Ascending aorta (tissue), 2 donors: ENCODE data around the gene HDAC9. TPM values are rescaled to one million over a fixed set of nuclear protein-coding genes. Genes with fewer than 3 reads are reported as not detected.
A peak's percentile ranks its signal among the peaks of the same experiment; 100 is the strongest.

Experiments used
- DNase-seq, 2 donors: peaks; one replicate each; pipeline ENCODE4 v3.0.0-alpha.2; 2019; ENCODE audit warnings: low spot score in 2 of 2
- H3K27ac ChIP-seq, 2 donors: fragments of 200-600 bp; sonication (generic); one replicate each; pipeline ENCODE4 v1.5.1; 2016 to 2017; ENCODE audit warnings: mild to moderate bottlenecking in 1 of 2
- H3K27me3 ChIP-seq: fragments of 200-600 bp; sonication (generic); one replicate; pipeline ENCODE4 v1.5.1; 2017
- H3K36me3 ChIP-seq, 2 donors: fragments of 200-600 bp; sonication (generic); one replicate each; pipeline ENCODE4 v1.5.1; 2016
- H3K4me1 ChIP-seq, 2 donors: fragments of 200-600 bp; sonication (generic); one replicate each; pipeline ENCODE4 v1.5.1; 2016 to 2017; ENCODE audit warnings: mild to moderate bottlenecking in 1 of 2
- H3K4me3 ChIP-seq, 2 donors: fragments of 200-600 bp; sonication (generic); one replicate each; pipeline ENCODE4 v1.5.1; 2016 to 2017; ENCODE audit warnings: mild to moderate bottlenecking in 1 of 2
- H3K9me3 ChIP-seq, 2 donors: fragments of 200-600 bp; sonication (generic); one replicate each; pipeline ENCODE4 v1.5.1; 2016
- intact Hi-C: fragments of 100-400 bp; cut with DNase I; formaldehyde crosslinking; loops from one replicate; pipeline ENCODE4 v1.15.1; 2023
- total RNA-seq: library from RNA; depleted of rRNA; stranded (reverse); fragments of >200 nt; gene quantifications from one replicate; pipeline ENCODE4 v1.1.0, GENCODE V29; 2016
- TF ChIP-seq, protein P1 (sequence below), 3 experiments: fragments of 200-600 bp in 2 of 3; fragments of 450-650 bp in 1 of 3; sonication (generic) in 2 of 3; IDR thresholded peaks; one replicate each; pipeline ENCODE4 v1.5.1; 2016 to 2019; ENCODE audit warnings: antibody characterized with exemption in 3 of 3, mild to moderate bottlenecking in 1 of 3, moderate library complexity in 1 of 3

The HDAC9 gene
- total RNA-seq, 1 donor from 2014 or later: 33.4 TPM

DNA sequence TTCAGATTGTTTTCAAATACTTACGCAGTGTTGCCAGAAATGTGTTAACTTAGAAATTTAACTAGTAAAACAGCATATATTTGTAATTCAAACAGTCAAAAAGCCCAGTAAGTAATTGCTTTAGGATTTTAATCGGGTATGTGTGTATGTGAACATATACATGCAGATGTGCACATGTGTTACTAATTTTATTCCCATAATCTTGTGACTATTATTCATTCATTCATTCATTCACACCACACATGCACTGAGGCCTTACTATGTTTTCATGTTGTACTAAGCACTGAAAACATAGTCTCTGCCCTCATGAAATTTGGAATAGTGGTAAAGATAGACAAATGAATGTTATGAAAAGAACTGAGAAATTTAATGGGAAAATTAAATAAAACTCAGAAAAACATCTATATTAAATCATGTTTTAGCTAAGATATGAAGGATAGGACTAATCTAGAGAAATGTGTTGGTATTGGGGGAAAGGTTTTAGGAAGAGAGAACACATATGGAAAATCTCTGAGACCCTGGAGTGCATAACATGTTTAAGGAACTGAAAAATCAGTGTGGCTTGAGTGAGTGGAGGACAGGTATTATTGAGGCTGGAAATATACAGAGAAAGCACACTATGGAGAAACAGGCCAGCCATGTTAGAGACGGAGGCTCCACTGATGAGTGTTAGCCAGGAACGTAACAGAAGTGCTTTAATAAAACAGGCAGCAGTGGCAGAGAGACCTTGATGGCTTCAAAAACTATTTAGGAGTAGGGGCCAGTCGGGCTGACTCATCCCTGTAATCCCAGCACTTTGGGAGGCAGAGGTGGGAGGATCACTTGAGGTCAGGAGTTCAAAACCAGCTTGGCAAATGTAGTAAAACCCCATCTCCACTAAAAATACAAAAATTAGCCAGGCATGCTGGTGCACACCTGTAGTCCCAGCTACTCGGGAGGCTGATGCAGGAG lies 80.3 kb downstream of the HDAC9 start:
- Histone ChIP-seq H3K27ac (no peak overlapping the region), H3K4me1 (peaks cover 0 to 20% of the 10 kb centered on the region in 2 donors), H3K9me3 (no peaks in the 10 kb centered on the region), H3K36me3 (peaks cover 0 to 5% of the 10 kb centered on the region in 2 donors), H3K4me3 (no peak overlapping the region), H3K27me3 (no peaks in the 10 kb centered on the region)
- TF ChIP-seq, protein P1, sequence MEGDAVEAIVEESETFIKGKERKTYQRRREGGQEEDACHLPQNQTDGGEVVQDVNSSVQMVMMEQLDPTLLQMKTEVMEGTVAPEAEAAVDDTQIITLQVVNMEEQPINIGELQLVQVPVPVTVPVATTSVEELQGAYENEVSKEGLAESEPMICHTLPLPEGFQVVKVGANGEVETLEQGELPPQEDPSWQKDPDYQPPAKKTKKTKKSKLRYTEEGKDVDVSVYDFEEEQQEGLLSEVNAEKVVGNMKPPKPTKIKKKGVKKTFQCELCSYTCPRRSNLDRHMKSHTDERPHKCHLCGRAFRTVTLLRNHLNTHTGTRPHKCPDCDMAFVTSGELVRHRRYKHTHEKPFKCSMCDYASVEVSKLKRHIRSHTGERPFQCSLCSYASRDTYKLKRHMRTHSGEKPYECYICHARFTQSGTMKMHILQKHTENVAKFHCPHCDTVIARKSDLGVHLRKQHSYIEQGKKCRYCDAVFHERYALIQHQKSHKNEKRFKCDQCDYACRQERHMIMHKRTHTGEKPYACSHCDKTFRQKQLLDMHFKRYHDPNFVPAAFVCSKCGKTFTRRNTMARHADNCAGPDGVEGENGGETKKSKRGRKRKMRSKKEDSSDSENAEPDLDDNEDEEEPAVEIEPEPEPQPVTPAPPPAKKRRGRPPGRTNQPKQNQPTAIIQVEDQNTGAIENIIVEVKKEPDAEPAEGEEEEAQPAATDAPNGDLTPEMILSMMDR (IDR thresholded peaks at IDR 0.05): no peak
- DNase-seq: no peak
- intact Hi-C loops: loop anchor here (10.0 kb wide), 1 partner anchor 539 kb away; the partner anchor contains the start of gene TWIST1

- intact Hi-C loops: loop anchor here (10.0 kb wide), 1 partner anchor 538 kb away; the partner anchor contains the start of gene TWIST1
- no peak overlapping the region for H3K4me3 ChIP-seq
- H3K9me3 ChIP-seq: no peaks in the 10 kb centered on the region
- TF ChIP-seq, protein P1 (IDR thresholded peaks at IDR 0.05): no peak
- H3K27me3 ChIP-seq: no peaks in the 10 kb centered on the region
- H3K4me1 ChIP-seq: peaks cover 0 to 18% of the 10 kb centered on the region in 2 donors
- no peak for DNase-seq
- peak overlapping the region; percentile 50 to 56 for H3K27ac ChIP-seq
- peaks cover 0 to 5% of the 10 kb centered on the region in 2 donors for H3K36me3 ChIP-seq
These were observed 81.7 kb downstream of the HDAC9 start for GRCh38 chr7:18577096-18577771.

DNA sequence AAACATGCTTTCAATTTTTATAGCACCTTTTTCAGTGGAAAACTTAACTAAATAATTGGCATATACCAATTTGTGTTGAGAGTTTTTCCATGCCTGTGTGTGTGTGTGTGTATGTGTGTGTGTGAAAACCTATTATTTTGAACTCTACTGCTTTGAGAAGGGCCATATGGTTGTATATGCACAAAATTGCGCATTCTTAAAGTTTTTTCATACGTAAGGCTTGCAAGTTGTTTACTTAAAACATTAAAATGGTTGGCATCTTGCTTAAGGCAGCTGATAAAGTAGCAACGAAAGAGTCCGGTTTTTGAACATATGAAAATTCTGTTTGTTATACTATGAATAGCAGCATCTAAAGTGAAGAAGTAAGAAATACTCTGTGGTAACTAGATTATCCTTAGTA lies 84.1 kb downstream of the HDAC9 start:
- Histone ChIP-seq H3K27ac (no peak overlapping the region), H3K4me1 (peaks cover 0 to 11% of the 10 kb centered on the region in 2 donors), H3K27me3 (no peaks in the 10 kb centered on the region), H3K9me3 (no peaks in the 10 kb centered on the region), H3K36me3 (peaks cover 0 to under 1% of the 10 kb centered on the region in 2 donors), H3K4me3 (no peak overlapping the region)
- TF ChIP-seq, protein P1 (IDR thresholded peaks at IDR 0.05): no peak
- intact Hi-C loops: loop anchor here (10.0 kb wide), 1 partner anchor 535 kb away; the partner anchor contains the start of gene TWIST1
- DNase-seq: no peak

DNA sequence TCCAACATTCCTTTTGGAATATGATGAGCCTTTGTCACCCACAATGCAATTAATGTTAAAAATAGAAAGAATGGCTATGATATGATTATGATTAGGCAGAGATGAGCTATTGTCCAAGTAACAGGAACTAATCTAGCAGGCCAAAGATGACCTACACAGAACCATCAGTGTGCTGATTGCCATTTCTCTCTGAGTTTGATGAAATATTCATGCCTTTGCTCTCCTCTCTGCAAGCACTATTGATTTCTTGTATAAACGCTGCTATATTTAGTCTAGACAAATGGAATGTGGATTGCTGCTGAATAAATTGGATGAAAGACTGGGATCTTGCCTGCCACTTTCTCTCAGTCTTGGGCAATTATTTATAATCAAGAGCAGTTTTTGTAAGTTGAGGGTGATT lies 85.4 kb downstream of the HDAC9 start:
- Histone ChIP-seq H3K27ac (no peak overlapping the region), H3K9me3 (no peaks in the 10 kb centered on the region), H3K27me3 (no peaks in the 10 kb centered on the region), H3K4me1 (peaks cover 0 to 9% of the 10 kb centered on the region in 2 donors), H3K36me3 (no peaks in the 10 kb centered on the region), H3K4me3 (no peak overlapping the region)
- TF ChIP-seq, protein P1 (IDR thresholded peaks at IDR 0.05): no peak
- intact Hi-C loops: no loop called here
- DNase-seq: no peak

DNA sequence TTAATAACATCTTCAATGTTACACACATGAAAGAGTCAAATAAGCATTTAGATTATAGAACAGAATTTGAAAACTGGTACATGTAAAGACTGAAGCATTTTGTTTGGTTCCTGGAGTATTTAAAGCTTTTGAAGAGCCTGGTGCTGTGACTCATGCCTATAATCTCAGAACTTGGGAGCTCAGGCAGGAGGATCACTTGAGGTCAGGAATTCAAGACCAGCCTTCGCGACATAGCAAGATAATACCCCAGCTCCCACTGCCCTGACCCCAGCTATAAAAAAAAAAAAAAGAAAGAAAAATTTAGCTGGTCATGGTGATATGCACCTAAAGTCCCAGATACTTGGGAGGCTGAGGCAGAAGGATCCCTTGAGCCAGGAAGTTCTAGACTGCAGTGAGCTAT lies 87.8 kb downstream of the HDAC9 start:
- Histone ChIP-seq H3K36me3 (no peaks in the 10 kb centered on the region), H3K27me3 (no peaks in the 10 kb centered on the region), H3K9me3 (no peaks in the 10 kb centered on the region), H3K4me3 (no peak overlapping the region), H3K27ac (peak overlapping the region; percentile 6 to 50), H3K4me1 (peaks cover 0 to 5% of the 10 kb centered on the region in 2 donors)
- intact Hi-C loops: no loop called here
- no peak for DNase-seq
- TF ChIP-seq, protein P1 (IDR thresholded peaks at IDR 0.05): no peak
